Measurements from ENCODE around the gene DENND11.

Gene DENND11

DNA sequence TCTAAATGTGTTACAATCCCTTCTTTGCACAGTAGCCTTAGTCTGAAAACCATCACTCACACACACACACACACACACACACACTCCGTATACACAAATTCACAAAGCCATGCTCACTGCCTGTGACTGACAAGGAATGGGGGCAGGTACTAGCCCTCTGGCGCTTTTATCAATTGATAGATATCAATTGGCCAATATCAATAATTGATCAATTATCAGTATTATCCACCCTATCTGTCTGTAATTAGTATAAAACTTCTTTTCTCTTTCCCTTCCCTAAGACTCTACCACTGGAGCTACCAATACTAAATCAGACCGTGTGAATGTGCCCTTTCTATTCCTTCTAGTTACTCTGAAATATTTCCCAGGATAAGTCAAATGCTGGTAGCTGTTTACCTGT lies 2.1 kb downstream of the DENND11 start:
- Histone ChIP-seq H3K36me3 (ENCODE audit: insufficient read depth, insufficient read length, low read length) (no peaks in the 10 kb centered on the region), H3K9me3 (ENCODE audit: insufficient read depth, low read length) (no peaks in the 10 kb centered on the region), H3K9ac (ENCODE audit: insufficient read length, low read depth) (no peak overlapping the region), H3K4me1 (ENCODE audit: insufficient read depth, insufficient read length) (no peaks in the 10 kb centered on the region), H3K4me3 (ENCODE audit: insufficient read length, low read depth) (no peak overlapping the region), H3K27me3 (ENCODE audit: insufficient read depth, insufficient read length) (peaks cover 17% of the 10 kb centered on the region)
- TF ChIP-seq ZNF274 (IDR thresholded peaks at IDR 0.05; ENCODE audit: low read depth, low read length) = no peak
- no peak for TF ChIP-seq SUZ12 (IDR thresholded peaks at IDR 0.05; ENCODE audit: extremely low read depth, insufficient read depth, insufficient read length)
- TF ChIP-seq YY1 (IDR thresholded peaks at IDR 0.05; ENCODE audit: insufficient read depth, insufficient read length) = no peak
- no peak for DNase-seq (ENCODE audit: low read depth, low spot score)

DNA sequence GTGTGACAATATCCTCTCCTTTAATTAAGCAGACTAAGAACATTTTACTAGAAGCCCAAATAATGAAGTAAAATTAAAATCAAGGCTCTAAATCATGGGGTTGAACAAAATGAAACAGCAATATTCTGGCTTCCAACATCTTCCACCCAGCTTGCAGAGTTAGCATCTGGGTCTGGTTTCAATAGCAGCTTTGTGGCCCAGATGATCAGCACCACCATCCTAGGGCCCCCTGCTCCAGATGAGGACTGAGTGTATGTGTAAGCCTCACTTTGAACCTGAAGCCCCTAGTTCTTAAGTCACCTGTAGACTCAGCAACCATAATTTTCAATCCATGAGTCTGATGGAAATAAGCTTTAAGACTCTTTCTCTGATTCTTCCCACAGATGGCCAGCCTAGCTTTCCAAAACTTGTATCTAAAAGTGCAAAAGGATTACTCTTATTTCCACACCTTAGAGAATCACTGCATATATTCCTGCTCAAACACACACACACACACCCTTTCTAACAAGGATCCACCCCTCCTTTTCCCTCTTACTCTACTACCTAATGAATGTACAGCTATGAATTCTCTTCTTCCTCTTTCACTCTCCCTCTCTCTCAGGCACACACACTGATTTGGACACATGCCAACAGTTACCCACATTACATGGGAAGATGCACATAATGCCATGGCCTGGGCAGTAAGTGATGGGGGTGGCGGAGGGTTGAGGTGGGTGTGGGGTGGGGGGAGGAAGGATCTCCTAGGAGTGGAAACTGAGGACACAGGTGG lies 3.5 kb downstream of the DENND11 start:
- no peak for DNase-seq (ENCODE audit: low read depth, low spot score)
- Histone ChIP-seq H3K27me3 (ENCODE audit: insufficient read depth, insufficient read length) (peaks cover 13% of the 10 kb centered on the region), H3K9ac (ENCODE audit: insufficient read length, low read depth) (no peak overlapping the region), H3K9me3 (ENCODE audit: insufficient read depth, low read length) (no peaks in the 10 kb centered on the region), H3K4me1 (ENCODE audit: insufficient read depth, insufficient read length) (no peaks in the 10 kb centered on the region), H3K4me3 (ENCODE audit: insufficient read length, low read depth) (no peak overlapping the region), H3K36me3 (ENCODE audit: insufficient read depth, insufficient read length, low read length) (no peaks in the 10 kb centered on the region)
- no peak for TF ChIP-seq ZNF274 (IDR thresholded peaks at IDR 0.05; ENCODE audit: low read depth, low read length)
- TF ChIP-seq YY1 (IDR thresholded peaks at IDR 0.05; ENCODE audit: insufficient read depth, insufficient read length) = no peak
- no peak for TF ChIP-seq SUZ12 (IDR thresholded peaks at IDR 0.05; ENCODE audit: extremely low read depth, insufficient read depth, insufficient read length)

DNA sequence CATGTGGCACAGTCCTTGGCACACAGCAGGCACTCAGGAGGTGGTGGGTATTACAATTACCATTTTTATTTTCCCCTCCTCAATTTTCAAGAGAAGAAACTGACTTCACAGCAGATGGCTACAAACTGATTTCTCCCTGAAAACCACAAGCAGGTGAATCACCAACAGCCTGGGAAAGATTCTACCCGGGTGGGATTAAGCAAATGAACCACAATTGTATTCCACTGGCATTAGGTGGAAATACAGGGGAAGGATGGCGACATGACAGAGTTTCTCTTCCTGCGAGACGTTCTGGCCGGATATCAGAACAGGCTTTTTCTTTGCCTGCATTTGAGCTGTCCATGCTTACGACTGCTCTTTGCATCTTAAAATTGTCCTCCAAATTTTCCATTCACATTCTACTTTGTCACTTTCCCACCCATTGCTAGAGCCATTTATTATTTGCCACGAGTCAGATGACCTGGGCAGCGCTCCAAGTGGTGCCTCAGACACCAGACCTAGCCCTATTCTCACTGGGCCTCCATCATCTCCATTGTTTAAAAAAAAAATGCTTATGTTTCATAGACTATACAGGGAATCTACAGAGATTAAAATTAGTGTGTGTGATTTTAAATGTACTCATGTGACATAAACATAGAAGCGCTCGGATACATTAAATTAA lies 4.6 kb downstream of the DENND11 start:
- no peak overlapping the region for H3K9ac ChIP-seq (ENCODE audit: insufficient read length, low read depth)
- no peak for TF ChIP-seq YY1 (IDR thresholded peaks at IDR 0.05; ENCODE audit: insufficient read depth, insufficient read length)
- TF ChIP-seq SUZ12 (IDR thresholded peaks at IDR 0.05; ENCODE audit: extremely low read depth, insufficient read depth, insufficient read length) = no peak
- TF ChIP-seq ZNF274 (IDR thresholded peaks at IDR 0.05; ENCODE audit: low read depth, low read length) = no peak
- H3K4me1 ChIP-seq (ENCODE audit: insufficient read depth, insufficient read length) = no peaks in the 10 kb centered on the region
- peaks cover 3% of the 10 kb centered on the region for H3K27me3 ChIP-seq (ENCODE audit: insufficient read depth, insufficient read length)
- H3K9me3 ChIP-seq (ENCODE audit: insufficient read depth, low read length) = no peaks in the 10 kb centered on the region
- H3K36me3 ChIP-seq (ENCODE audit: insufficient read depth, insufficient read length, low read length) = no peaks in the 10 kb centered on the region
- no peak for DNase-seq (ENCODE audit: low read depth, low spot score)
- no peak overlapping the region for H3K4me3 ChIP-seq (ENCODE audit: insufficient read length, low read depth)

DNA sequence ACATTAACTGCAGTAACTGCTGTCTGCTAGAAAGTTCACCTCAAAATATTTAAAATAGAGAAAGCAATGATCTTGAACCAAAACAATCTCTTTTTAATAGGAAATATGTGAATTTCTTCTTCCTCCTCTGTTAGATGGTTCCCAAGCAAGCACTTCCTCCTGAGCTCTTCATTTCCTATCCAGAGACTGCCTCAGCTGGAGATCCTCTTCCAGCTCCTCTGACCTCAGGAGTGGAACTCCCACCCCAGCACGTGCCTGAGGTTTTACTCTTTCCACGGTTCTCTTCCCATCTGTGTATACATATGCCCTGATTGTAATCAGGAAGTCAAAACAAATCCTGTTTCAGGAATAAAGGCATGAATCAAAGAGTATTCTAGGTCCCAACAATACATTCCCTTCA lies 5.6 kb downstream of the DENND11 start:
- Histone ChIP-seq H3K27me3 (ENCODE audit: insufficient read depth, insufficient read length) (no peaks in the 10 kb centered on the region), H3K9me3 (ENCODE audit: insufficient read depth, low read length) (no peaks in the 10 kb centered on the region), H3K4me1 (ENCODE audit: insufficient read depth, insufficient read length) (no peaks in the 10 kb centered on the region), H3K4me3 (ENCODE audit: insufficient read length, low read depth) (no peak overlapping the region), H3K9ac (ENCODE audit: insufficient read length, low read depth) (no peak overlapping the region), H3K36me3 (ENCODE audit: insufficient read depth, insufficient read length, low read length) (no peaks in the 10 kb centered on the region)
- DNase-seq (ENCODE audit: low read depth, low spot score) = no peak
- TF ChIP-seq SUZ12 (IDR thresholded peaks at IDR 0.05; ENCODE audit: extremely low read depth, insufficient read depth, insufficient read length) (no peak), YY1 (IDR thresholded peaks at IDR 0.05; ENCODE audit: insufficient read depth, insufficient read length) (no peak), ZNF274 (IDR thresholded peaks at IDR 0.05; ENCODE audit: low read depth, low read length) (no peak)

DNA sequence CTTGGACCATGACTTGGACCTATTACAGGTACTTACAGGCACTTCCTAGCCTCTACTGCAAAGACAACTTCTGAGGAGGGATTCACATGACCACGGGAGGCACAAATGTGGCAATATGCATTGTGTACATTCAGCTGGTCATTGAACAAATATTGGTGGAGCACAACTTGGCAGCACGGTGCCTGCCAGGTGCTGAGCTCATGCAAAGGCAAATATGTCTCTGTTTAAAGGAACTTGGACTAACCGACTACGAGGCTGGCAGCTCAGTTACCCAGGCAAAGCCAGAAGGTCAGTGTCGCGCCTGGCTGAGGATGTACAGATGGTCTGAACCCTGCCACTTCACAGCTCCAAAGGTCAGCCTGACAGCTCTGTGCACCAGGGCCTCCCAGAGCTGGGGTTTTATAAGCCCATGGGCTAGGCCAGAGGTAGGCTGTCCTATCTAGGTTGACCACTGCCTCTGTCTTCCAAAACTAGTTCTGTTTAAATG lies 6.1 kb downstream of the DENND11 start:
- no peak for DNase-seq (ENCODE audit: low read depth, low spot score)
- no peaks in the 10 kb centered on the region for H3K9me3 ChIP-seq (ENCODE audit: insufficient read depth, low read length)
- peaks cover 2% of the 10 kb centered on the region for H3K36me3 ChIP-seq (ENCODE audit: insufficient read depth, insufficient read length, low read length)
- no peak overlapping the region for H3K4me3 ChIP-seq (ENCODE audit: insufficient read length, low read depth)
- H3K9ac ChIP-seq (ENCODE audit: insufficient read length, low read depth) = no peak overlapping the region
- no peaks in the 10 kb centered on the region for H3K4me1 ChIP-seq (ENCODE audit: insufficient read depth, insufficient read length)
- no peak for TF ChIP-seq SUZ12 (IDR thresholded peaks at IDR 0.05; ENCODE audit: extremely low read depth, insufficient read depth, insufficient read length)
- no peak for TF ChIP-seq YY1 (IDR thresholded peaks at IDR 0.05; ENCODE audit: insufficient read depth, insufficient read length)
- TF ChIP-seq ZNF274 (IDR thresholded peaks at IDR 0.05; ENCODE audit: low read depth, low read length) = no peak
- no peaks in the 10 kb centered on the region for H3K27me3 ChIP-seq (ENCODE audit: insufficient read depth, insufficient read length)

DNA sequence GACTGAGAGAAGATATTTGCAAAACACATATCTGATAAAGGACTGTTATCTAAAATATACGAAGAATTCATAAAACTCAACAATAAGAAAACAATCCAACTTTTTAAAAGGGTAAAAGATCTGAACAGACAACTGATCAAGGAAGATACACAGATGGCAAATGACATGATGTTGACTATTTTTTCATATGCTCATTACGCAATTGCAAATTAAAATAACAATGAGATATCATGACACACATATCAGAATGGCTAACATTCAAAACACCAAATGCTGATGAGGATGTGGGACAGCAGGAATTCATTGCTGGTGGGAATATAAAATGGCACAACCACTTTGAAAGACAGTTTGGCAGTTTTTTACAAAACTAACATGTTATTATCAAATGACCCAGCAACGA lies 8.9 kb downstream of the DENND11 start:
- no peak overlapping the region for H3K9ac ChIP-seq (ENCODE audit: insufficient read length, low read depth)
- no peaks in the 10 kb centered on the region for H3K4me1 ChIP-seq (ENCODE audit: insufficient read depth, insufficient read length)
- no peaks in the 10 kb centered on the region for H3K27me3 ChIP-seq (ENCODE audit: insufficient read depth, insufficient read length)
- no peak for DNase-seq (ENCODE audit: low read depth, low spot score)
- peaks cover 2% of the 10 kb centered on the region for H3K36me3 ChIP-seq (ENCODE audit: insufficient read depth, insufficient read length, low read length)
- TF ChIP-seq YY1 (IDR thresholded peaks at IDR 0.05; ENCODE audit: insufficient read depth, insufficient read length) (no peak), SUZ12 (IDR thresholded peaks at IDR 0.05; ENCODE audit: extremely low read depth, insufficient read depth, insufficient read length) (no peak), ZNF274 (IDR thresholded peaks at IDR 0.05; ENCODE audit: low read depth, low read length) (no peak)
- no peak overlapping the region for H3K4me3 ChIP-seq (ENCODE audit: insufficient read length, low read depth)
- no peaks in the 10 kb centered on the region for H3K9me3 ChIP-seq (ENCODE audit: insufficient read depth, low read length)

DNA sequence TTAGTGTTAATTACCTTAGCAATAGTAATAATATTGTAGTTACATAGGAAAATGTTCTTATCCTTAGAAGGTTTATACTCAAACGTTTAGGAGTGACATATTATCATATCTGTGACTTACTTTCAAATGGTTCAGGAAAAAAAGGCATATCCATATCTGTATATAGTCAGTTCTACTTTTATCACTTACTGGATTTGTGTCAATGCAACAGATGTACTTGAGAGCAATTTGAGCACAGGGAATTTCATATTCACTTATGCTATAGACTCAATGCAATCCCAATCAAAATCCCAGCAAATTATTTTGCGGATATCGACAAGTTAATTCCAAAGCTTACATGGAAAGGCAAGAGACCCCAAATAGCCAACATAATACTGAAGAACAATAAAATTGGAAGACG lies 10.0 kb downstream of the DENND11 start:
- Histone ChIP-seq H3K9me3 (ENCODE audit: insufficient read depth, low read length) (no peaks in the 10 kb centered on the region), H3K9ac (ENCODE audit: insufficient read length, low read depth) (no peak overlapping the region), H3K27me3 (ENCODE audit: insufficient read depth, insufficient read length) (no peaks in the 10 kb centered on the region), H3K36me3 (ENCODE audit: insufficient read depth, insufficient read length, low read length) (peaks cover 2% of the 10 kb centered on the region), H3K4me3 (ENCODE audit: insufficient read length, low read depth) (no peak overlapping the region), H3K4me1 (ENCODE audit: insufficient read depth, insufficient read length) (no peaks in the 10 kb centered on the region)
- TF ChIP-seq YY1 (IDR thresholded peaks at IDR 0.05; ENCODE audit: insufficient read depth, insufficient read length) (no peak), ZNF274 (IDR thresholded peaks at IDR 0.05; ENCODE audit: low read depth, low read length) (no peak), SUZ12 (IDR thresholded peaks at IDR 0.05; ENCODE audit: extremely low read depth, insufficient read depth, insufficient read length) (no peak)
- DNase-seq (ENCODE audit: low read depth, low spot score) = no peak
